Coronary artery (tissue), 2 donors: ENCODE measurements around the gene MUC6.
"Not testable (repeated sequence)": the region's sequence is repeated elsewhere in the genome, so short reads cannot be mapped to it uniquely, and the experiment has no call there.

ENCODE experiments used
- DNase-seq: peaks from one replicate; pipeline ENCODE4 v3.0.0-alpha.2; 2017; ENCODE audit warnings: low spot score
- H3K27ac ChIP-seq, 2 donors: fragments of 200-600 bp; sonication (generic); one replicate each; pipeline ENCODE4 v1.5.1; 2016 to 2019
- H3K4me3 ChIP-seq: fragments of 200-600 bp; sonication (generic); 2 replicates; pipeline ENCODE4 v1.5.1; 2016; ENCODE audit warnings: mild to moderate bottlenecking, moderate library complexity
- CTCF ChIP-seq: fragments of 200-600 bp; sonication (generic); IDR thresholded peaks from one replicate; pipeline ENCODE4 v1.5.1; 2019; ENCODE audit warnings: antibody characterized with exemption

The MUC6 gene

DNA sequence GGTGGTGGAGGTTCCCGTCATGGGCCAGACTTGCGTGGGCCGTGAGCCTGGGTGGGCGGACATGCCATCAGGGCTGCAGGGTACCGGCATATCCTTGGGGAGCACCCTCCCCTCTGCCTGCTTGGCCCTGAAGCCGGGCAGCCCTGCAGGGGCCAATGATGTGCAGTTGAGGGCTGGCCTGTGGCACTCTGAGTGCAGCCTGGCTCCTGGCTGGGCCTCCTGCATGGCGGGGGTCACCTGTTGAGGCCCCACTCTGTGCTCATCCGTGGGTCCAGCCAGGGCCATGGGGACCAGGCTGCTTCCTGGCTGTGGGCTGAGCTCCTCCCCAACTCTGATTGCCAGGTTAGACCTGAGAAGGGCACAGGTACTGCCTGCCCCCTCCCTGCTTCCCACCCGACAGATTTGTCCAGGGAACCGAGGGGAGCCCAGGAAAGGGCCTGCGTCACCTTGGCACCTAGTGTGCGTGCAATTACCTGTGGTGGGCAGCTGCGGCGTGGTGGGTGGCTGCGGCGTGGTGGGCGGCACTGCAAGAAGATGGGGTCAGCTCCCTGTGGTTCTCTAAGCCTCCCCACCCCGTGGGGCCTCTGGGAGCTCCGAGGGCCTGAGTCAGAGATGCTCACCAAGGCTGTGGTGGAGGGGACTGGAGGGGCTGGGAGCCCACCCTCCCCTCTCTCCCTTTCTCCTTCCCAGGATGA lies 16.2 kb downstream of the MUC6 start:
- no peak for DNase-seq
- H3K27ac ChIP-seq: no peak overlapping the region
- H3K4me3 ChIP-seq: no peak overlapping the region
- no peak for TF ChIP-seq CTCF

DNA sequence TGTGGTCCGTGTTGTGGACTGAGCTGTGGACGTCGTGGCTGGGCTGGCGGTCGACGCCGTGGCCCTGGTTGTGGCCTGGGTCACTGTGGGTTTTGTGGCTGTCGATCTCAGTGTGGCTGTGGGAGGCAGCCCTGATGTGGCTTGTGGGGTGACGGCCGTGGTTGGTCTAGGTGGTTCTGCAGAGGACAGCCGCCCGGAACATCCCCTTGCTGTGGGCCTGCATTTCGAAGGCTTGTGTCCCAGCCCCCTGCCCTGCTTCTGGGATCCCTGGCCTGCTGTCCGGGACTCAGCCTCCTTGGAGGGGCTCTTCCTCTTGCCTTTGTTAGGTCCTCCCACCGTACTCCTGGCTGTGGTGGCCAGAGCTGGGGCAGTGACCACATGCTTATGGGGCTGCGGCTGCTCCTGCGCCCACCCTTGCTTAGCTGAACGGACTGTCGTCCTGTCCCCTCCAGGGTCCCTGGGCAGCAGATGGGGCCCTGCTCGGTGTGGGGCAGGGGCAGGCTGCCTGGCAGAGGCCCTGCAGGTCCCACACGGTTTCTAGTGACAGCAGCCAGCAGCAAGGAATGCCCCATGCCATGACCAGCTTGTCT lies 17.1 kb downstream of the MUC6 start:
- TF ChIP-seq CTCF: no peak
- no peak for DNase-seq
- Histone ChIP-seq H3K4me3 (no peak overlapping the region), H3K27ac (no peak overlapping the region)

DNA sequence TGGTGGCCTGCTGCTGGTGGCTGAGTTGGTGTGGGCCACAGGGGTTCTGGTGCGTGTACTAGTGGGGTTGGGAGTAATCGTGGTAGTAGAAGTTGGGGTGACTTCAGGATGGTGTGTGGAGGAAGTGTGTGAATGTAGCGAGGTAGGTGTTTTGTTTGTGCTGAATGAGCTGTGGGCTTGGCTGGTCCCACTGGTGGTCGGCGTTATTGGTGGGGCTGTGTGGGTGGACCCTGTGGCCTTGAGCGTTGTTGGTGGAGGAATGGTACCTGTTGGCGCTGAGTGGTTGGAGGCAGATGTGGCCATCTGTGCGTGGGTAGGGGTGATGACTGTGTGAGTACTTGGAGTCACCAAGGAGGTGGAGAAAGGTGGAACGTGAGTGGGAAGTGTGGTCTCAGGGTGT lies 18.4 kb downstream of the MUC6 start:
- TF ChIP-seq CTCF: no peak
- no peak overlapping the region for H3K4me3 ChIP-seq
- DNase-seq: no peak
- H3K27ac ChIP-seq: no peak overlapping the region

GRCh38 chr11:1017269-1018005 lies 19.1 kb downstream of the MUC6 start:
- DNase-seq: no peak
- TF ChIP-seq CTCF: no peak
- H3K27ac ChIP-seq: no peak overlapping the region
- no peak overlapping the region for H3K4me3 ChIP-seq

DNA sequence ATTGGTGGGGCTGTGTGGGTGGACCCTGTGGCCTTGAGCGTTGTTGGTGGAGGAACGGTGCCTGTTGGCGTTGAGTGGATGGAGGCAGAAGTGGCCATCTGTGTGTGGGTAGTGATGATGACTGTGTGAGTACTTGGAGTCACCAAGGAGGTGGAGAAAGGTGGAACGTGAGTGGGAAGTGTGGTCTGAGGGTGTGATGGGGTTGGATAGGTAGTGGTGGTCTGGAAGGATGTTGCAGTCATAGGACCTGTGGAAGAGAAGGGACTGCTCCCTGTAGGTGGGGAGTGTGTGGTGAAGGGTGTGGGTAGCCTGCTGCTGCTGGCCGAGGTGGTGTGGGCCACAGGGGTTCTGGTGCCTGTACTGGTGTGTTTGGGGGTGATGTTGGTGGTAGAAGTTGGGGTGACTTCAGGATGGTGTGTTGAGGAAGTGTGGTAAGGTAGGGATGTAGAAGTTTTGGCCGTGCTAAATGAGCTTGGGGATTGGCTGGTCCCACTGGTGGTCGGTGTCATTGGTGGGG lies 19.9 kb downstream of the MUC6 start:
- H3K27ac ChIP-seq, H3K4me3 ChIP-seq, DNase-seq: not testable (repeated sequence)

DNA sequence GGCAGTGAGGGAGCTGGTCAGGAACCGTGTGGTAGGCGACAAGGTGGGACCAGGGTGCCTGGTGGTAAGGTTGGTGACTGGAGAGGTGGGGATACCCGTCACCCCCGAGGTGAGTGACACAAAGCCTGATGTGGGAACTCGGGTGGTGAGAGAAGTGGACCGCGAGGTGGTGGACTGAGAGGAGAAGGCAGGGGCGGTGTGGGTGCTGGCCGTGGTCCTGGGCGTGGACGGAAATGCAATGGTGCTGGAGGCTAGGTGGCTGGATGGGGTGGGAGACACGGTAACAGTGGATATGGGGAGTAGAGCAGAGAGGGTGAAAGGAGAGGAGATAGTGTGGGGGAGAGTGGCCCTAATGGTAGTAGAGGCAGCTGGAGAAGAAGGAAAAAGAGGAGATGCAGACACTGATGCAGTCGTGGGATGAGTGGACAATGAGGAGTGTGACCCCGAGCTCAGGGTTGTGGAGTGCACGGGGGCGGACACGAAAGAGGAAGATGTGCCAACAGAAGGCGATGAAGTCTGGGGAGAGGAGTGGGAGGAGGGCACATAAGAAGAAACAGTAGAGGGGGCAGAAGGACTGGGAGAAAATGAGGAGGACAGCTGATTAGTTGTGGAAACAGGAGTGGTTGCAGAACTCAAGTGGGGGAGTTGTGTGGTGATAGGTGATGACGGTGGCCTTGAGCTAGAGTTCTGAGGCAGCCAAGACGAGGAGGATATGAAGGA lies 20.5 kb downstream of the MUC6 start:
- DNase-seq: no peak
- Histone ChIP-seq H3K4me3 (no peak overlapping the region), H3K27ac (no peak overlapping the region)
- no peak for TF ChIP-seq CTCF

DNA sequence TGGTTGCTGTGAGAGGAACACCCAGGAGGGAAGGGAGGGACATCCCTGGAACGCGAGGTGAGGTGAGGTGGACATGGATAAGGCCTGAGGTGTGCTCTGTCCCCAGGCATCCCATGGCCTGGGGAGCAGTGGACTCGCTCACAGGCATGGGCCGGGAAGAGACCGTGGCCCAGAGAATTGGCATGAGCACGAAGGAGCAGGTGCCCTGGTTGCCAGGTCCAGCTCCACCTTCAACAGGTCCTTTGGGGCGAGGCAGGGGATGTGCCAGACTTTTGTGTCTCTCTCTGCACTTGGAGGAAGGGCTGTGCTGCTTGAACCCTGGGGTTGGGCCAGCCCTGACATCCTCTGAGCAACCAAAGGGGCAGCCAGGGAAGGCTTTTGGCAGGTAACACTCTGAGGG lies 21.5 kb downstream of the MUC6 start:
- no peak overlapping the region for H3K27ac ChIP-seq
- TF ChIP-seq CTCF: no peak
- no peak overlapping the region for H3K4me3 ChIP-seq
- DNase-seq: no peak
